OCI-LY3 (cell line): ENCODE results near the gene OGFOD2.

Experiments
- H2AFZ ChIP-seq: fragments of 200-600, 300-600 bp; shearing (Covaris generic); 2 replicates; pipeline ENCODE4 v1.6.0; 2014; ENCODE audit warnings: antibody characterized with exemption, low read depth, low read length
- H3K27ac ChIP-seq: fragments of 200-600, 300-600 bp; sonication (generic); 2 replicates; pipeline ENCODE4 v1.5.1; 2014; ENCODE audit warnings: mild to moderate bottlenecking, low read length, moderate library complexity, mixed read lengths
- H3K27me3 ChIP-seq: fragments of 200-600, 300-600 bp; sonication (generic); 2 replicates; pipeline ENCODE4 v1.6.1; 2014; ENCODE audit warnings: low read depth, low read length, mixed read lengths
- H3K36me3 ChIP-seq: fragments of 200-600, 300-600 bp; sonication (generic); replicated peaks from 2 replicates; pipeline ENCODE3; 2014; ENCODE audit warnings: low read depth, low read length, mixed read lengths
- H3K4me1 ChIP-seq: fragments of 300-600, 200-600 bp; sonication (generic); 2 replicates; pipeline ENCODE4 v1.6.1; 2014; ENCODE audit warnings: low read length, mixed read lengths
- H3K4me2 ChIP-seq: fragments of 200-600, 300-600 bp; sonication (generic); 2 replicates; pipeline ENCODE4 v1.6.1; 2014; ENCODE audit warnings: low read length, mixed read lengths
- H3K4me3 ChIP-seq: fragments of 300-600, 200-600 bp; sonication (generic); 2 replicates; pipeline ENCODE4 v1.5.1; 2014; ENCODE audit warnings: antibody characterized with exemption, mild to moderate bottlenecking, low read length, moderate library complexity
- H3K79me2 ChIP-seq: fragments of 300-600, 200-600 bp; shearing (Covaris generic); 2 replicates; pipeline ENCODE4 v1.6.1; 2014; ENCODE audit warnings: mild to moderate bottlenecking, low read length, mixed read lengths
- H3K9ac ChIP-seq: fragments of 300-600, 200-600 bp; shearing (Covaris generic); 2 replicates; pipeline ENCODE4 v1.6.0; 2014; ENCODE audit warnings: mild to moderate bottlenecking, low read length, moderate library complexity
- H3K9me3 ChIP-seq: fragments of 200-600, 300-600 bp; shearing (Covaris generic); 2 replicates; pipeline ENCODE4 v1.6.1; 2014; ENCODE audit warnings: low read length, mixed read lengths; ENCODE audit not compliant: insufficient read depth
- H4K20me1 ChIP-seq: fragments of 200-600, 300-600 bp; sonication (generic); 2 replicates; pipeline ENCODE4 v1.6.1; 2016; ENCODE audit warnings: low read length, mixed read lengths; ENCODE audit not compliant: insufficient read depth
- EZH2phosphoT487 ChIP-seq: fragments of 200-600 bp; shearing (Covaris generic); IDR thresholded peaks from 2 replicates; pipeline ENCODE4 v1.6.1; 2018; ENCODE audit warnings: antibody characterized with exemption, mixed run types, low read depth
- TF ChIP-seq, protein P1 (sequence below): fragments of 200-600, 300-600 bp; sonication (generic); IDR thresholded peaks from 2 replicates; pipeline ENCODE4 v1.5.1; 2014; ENCODE audit warnings: antibody characterized with exemption, low read length, low read depth

Gene OGFOD2

DNA sequence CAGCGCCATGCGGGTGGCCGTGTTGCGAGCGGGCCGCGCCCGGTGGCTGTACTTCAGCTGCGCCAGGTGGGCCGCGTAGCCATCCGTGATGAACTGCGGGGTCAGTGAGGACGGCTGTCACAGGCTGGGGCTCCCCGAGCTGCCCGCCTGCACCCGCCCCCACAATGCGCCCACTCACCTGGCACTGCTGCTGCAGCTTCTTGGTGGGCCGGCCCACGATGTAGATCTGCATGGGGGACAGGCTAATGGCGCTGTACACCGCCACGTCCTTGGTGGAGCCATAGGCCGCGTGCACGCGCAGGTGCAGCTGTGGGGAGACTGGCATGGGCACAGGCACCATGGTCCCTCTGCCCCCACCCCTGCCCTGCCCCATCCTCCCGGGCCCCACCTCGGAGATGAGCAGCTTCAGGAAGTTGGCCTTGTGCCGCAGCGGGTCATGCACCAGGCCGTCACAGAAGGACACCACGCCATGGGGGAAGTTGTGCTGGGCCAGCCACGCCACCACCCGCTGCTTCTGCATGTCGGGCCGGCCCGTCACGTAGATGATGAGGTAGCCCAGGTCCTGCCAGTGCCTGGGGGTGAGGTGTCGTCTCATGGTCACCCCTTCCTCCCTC lies 11.3 kb downstream of the OGFOD2 start:
- Histone ChIP-seq H3K4me1 (peaks cover 9% of the 10 kb centered on the region), H3K4me2 (no peak overlapping the region), H2AFZ (no peak overlapping the region), H3K36me3 (peaks cover 15% of the 10 kb centered on the region), H3K27ac (no peak overlapping the region), H3K9me3 (no peaks in the 10 kb centered on the region), H3K79me2 (peaks cover 13% of the 10 kb centered on the region), H4K20me1 (peaks cover 20% of the 10 kb centered on the region), H3K9ac (no peak overlapping the region), H3K27me3 (no peaks in the 10 kb centered on the region), H3K4me3 (no peak overlapping the region)
- TF ChIP-seq, protein P1, sequence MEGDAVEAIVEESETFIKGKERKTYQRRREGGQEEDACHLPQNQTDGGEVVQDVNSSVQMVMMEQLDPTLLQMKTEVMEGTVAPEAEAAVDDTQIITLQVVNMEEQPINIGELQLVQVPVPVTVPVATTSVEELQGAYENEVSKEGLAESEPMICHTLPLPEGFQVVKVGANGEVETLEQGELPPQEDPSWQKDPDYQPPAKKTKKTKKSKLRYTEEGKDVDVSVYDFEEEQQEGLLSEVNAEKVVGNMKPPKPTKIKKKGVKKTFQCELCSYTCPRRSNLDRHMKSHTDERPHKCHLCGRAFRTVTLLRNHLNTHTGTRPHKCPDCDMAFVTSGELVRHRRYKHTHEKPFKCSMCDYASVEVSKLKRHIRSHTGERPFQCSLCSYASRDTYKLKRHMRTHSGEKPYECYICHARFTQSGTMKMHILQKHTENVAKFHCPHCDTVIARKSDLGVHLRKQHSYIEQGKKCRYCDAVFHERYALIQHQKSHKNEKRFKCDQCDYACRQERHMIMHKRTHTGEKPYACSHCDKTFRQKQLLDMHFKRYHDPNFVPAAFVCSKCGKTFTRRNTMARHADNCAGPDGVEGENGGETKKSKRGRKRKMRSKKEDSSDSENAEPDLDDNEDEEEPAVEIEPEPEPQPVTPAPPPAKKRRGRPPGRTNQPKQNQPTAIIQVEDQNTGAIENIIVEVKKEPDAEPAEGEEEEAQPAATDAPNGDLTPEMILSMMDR: no peak
- TF ChIP-seq EZH2phosphoT487: no peak

DNA sequence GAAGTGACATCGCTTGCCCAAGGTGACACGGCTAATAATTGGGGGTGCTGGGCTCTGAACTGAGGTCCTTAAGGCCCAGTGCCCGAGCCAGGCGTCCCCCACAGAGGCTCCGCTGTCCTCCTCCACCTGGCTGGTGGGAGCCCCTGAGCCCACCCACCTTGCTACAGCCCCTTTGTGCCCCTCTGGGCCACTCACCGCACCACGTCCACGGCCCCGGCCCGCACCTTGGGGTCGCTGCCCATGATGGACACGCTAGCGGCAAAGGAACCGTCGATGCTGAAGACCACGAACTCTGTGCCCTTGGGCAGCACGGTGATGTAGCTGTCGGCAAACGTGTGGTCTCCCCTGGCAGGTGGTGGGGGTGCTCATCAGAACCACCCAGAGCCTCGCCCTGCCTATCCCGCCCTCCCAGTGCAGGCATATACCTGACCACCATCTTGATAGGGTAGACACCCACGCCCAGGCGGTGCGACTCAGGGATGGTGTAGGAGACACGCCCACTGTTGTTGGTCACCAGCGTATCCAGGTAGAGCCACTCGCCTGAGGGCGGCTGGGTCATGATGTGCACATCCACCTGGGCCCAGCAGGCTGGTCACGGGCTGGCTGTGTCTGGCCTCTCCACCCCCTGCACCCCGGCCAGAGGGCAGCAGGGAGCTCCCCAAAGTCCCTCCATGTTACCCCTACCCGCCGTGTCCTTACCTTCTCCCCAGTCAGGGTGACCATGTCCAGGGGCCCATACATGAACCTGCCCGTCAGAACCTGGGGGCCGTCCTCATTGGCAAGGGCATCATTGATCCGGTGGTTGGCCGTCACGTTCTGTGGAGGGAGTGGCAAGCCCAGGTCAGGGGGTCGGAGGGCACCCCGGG lies 12.3 kb downstream of the OGFOD2 start:
- H3K9me3 ChIP-seq: no peaks in the 10 kb centered on the region
- TF ChIP-seq EZH2phosphoT487: no peak
- TF ChIP-seq, protein P1: no peak

DNA sequence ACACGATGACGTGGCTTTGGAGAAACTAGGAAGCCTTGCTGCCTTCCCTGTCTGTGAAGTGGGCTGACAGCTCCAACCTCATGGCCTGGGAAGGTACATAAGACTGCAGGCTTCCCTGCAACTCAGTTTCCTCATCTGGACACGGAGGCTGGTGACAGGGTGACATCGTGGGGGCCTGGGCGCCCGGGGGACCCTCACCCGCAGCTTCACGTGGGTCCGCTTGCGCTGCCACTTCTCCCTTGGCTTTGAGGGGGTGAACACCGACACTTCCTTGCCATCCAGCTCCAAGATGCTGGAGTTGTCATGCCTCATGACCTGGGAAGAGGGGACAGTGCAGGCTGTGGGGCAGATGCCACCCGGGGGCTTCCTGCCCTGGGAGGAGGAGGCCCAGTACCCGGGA lies 13.0 kb downstream of the OGFOD2 start:
- Histone ChIP-seq H3K4me1 (peaks cover 7% of the 10 kb centered on the region), H3K9me3 (no peaks in the 10 kb centered on the region), H3K27ac (no peak overlapping the region), H3K4me2 (no peak overlapping the region), H3K9ac (no peak overlapping the region), H4K20me1 (0 out of 2 replicates have a peak, but pooled peaks cover 5% of the 10 kb centered on the region), H3K36me3 (peaks cover 4% of the 10 kb centered on the region), H3K79me2 (no peaks in the 10 kb centered on the region), H2AFZ (no peak overlapping the region), H3K4me3 (no peak overlapping the region), H3K27me3 (no peaks in the 10 kb centered on the region)
- no peak for TF ChIP-seq EZH2phosphoT487
- TF ChIP-seq, protein P1: no peak

More for the DNA sequence above, 12.3 kb downstream of the OGFOD2 start:
- H3K79me2 ChIP-seq: peaks cover 3% of the 10 kb centered on the region
- H3K9ac ChIP-seq: no peak overlapping the region
- peaks cover under 1% of the 10 kb centered on the region; the same call in 1 of the 2 replicates for H3K4me1 ChIP-seq
- no peak overlapping the region for H2AFZ ChIP-seq
- peaks cover 11% of the 10 kb centered on the region for H4K20me1 ChIP-seq
- H3K27ac ChIP-seq: no peak overlapping the region
- H3K36me3 ChIP-seq: peaks cover 9% of the 10 kb centered on the region
- no peak overlapping the region for H3K4me2 ChIP-seq
- no peak overlapping the region for H3K4me3 ChIP-seq
- H3K27me3 ChIP-seq: no peaks in the 10 kb centered on the region

DNA sequence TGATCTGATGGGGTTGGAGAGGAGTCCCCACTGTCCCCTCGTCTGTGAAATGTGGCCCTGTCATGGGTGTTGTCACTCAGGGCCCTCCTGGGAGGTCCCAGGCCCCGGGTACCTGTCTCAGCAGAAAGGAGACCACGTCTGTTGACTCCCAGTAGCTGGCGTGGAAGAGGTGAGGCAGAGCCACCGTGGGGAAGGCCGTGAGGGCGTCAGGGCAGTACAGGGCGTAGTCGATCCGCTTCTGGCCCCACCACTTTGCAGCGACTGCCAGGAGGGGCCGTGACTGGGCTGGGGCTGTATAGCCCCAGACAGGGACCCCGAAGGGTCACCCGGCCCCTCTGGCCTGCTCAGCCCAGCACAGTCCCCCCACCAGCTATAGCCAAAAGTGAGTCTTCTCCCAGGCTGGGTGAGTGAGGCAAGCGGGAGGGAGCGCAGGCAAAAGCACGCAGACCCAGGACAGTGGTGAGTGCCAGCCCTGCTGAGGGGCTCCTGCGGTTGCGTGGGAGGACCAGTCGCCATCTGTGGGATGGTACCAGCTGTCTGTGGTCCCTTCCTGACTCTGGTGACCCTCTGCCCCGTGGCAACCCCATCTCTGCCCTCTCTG lies 13.7 kb downstream of the OGFOD2 start:
- no peak overlapping the region for H3K4me2 ChIP-seq
- peaks cover 13% of the 10 kb centered on the region for H3K4me1 ChIP-seq
- H3K27me3 ChIP-seq: no peaks in the 10 kb centered on the region
- no peak overlapping the region for H3K9ac ChIP-seq
- H3K9me3 ChIP-seq: no peaks in the 10 kb centered on the region
- H3K36me3 ChIP-seq: no peaks in the 10 kb centered on the region
- no peaks in the 10 kb centered on the region for H3K79me2 ChIP-seq
- H3K27ac ChIP-seq: no peak overlapping the region
- no peak overlapping the region for H3K4me3 ChIP-seq
- TF ChIP-seq, protein P1: no peak
- TF ChIP-seq EZH2phosphoT487: no peak
- H2AFZ ChIP-seq: no peak overlapping the region
- no peaks in the 10 kb centered on the region for H4K20me1 ChIP-seq
